Head of caudate nucleus (tissue), 42 donors: ENCODE measurements around the gene TMCO4.

ENCODE experiments used
- DNase-seq, 42 donors: peaks; one replicate each; pipeline versions ENCODE4 v3.0.0 to v3.0.0-alpha.2; 2020 to 2021; ENCODE audit warnings: mixed read lengths in 7 of 42
- intact Hi-C: fragments of 100-400 bp; cut with DNase I; formaldehyde crosslinking; loops from one replicate; pipeline ENCODE4 v1.15.0; 2022

Gene TMCO4

DNA sequence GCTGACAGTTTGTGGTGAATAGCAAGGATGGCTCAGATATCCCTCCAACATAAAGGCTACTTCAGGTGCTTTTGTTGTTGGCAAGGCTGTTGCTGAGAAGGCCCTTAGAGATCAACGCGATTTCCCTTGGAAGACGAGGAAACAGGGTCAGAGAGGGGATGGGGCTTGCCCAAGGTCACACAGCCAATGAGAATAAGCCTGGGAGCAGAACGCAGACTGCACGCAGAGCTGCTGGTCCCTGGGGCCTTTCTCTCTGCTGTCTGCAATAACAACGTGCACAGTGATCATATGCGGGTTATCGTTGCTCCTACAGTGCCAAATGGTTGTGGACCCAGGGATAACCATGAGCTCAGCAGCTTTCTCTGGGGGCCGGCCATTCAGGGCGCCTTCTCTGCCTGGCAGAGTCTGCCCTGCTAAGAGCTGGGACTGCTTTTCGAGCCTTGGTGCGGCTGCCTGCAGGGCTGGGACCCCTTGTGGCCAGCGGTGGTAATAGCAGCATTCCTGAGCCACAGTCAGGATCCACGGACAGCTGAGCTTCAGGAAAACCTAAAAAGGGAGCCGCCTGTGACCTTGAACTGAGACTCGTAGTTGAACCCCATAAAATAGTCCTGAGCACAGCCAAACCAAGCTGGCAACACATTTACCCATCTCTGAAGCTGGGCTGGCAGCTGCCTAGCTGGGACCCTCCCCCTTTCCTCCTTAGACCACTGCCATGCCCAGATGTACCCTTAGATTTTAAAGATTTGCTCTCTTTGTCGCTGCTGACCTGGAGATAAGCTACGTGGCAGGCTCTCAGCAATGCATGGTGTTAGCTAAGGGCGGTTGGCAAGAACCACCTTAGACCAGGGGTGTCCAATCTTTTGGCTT is 95.2 kb downstream of the TMCO4 start:
- intact Hi-C loops: no loop called here
- DNase-seq: peak; percentile 73 to 93 (median 84)

- intact Hi-C loops: no loop called here
- DNase-seq: no peak
These were observed 96.4 kb downstream of the TMCO4 start for GRCh38 chr1:19703280-19703679.

- intact Hi-C loops: no loop called here
- no peak for DNase-seq
These were observed 99.5 kb downstream of the TMCO4 start for GRCh38 chr1:19700079-19700777.

DNA sequence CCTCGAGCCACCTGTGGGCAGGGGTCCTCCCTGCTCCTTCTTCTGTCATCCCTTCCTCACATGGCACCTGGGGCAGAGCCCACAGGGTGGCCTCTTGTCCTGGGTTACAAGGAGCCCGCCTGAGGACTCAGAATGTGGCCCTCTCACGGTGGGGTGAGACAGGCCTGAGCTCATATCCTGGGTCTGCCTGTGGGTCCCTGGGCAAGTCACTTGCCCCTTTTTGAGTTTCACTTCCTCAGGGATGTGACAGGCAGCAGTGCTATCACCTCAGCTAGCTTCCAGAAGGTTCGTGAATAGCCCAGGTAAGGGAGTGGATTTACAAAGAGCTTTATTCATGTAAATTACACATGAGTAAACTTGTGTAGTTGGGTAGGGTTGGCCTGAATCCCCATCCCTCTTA is 101.5 kb downstream of the TMCO4 start:
- intact Hi-C loops: no loop called here
- DNase-seq: no peak

DNA sequence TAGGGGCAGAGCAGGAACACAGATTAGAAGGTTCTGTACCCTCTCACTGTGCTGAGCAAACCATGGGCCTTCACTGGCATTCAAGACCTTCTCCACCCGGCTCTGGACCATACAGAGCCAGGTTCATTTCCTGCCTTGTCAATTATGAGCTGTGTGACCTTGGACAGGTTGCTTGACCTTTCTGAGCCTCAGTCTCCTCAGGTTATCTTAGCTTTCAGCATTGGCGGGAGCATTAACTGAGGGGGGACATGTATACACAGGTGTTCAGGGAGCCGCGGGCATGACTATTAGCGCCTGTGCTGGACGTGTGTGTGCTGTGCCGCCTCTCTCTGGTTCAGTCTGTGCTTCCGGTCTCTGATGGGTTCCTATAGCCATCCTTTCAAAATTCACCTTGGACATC is 102.9 kb downstream of the TMCO4 start:
- intact Hi-C loops: no loop called here
- no peak for DNase-seq

DNA sequence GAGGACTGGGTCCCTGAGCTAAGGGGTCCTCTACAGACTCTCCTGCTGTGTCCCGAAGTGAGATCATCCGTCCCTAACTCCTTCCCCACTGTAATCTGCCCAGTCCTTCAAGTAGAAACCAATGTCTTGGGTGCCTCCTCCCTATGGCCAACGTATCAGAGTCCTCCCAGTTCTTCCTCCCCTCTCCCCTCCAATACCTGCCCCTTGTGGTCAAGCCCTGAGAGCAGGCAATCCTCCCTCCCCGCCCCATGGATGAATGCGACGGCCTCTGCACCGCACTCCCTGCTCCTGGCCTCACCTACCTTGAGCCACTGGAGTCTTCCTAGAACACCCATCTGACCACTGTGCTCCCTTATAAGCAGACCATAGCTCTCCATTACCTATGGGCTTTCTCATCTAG is 103.9 kb downstream of the TMCO4 start:
- no peak for DNase-seq
- intact Hi-C loops: no loop called here

DNA sequence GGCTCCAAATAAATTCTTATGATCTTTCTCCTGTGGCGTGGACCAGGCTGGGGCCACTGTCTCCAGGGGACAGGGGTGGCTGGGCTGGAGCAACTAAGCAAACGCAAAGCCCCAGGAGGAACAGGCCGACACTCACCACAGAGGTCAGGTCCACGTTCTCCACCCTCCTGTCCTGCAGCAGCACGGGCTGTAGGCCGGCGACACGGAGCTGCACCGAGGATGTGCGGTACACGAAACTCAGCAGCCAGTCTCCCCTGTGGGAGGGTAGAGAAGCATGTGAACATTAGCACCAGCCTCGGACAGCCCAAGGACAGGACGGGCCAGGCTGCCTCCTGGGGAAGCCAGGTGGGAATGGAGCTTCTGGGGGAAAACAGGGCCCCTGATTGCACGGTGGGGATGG is 105.4 kb downstream of the TMCO4 start:
- DNase-seq: no peak
- intact Hi-C loops: no loop called here

DNA sequence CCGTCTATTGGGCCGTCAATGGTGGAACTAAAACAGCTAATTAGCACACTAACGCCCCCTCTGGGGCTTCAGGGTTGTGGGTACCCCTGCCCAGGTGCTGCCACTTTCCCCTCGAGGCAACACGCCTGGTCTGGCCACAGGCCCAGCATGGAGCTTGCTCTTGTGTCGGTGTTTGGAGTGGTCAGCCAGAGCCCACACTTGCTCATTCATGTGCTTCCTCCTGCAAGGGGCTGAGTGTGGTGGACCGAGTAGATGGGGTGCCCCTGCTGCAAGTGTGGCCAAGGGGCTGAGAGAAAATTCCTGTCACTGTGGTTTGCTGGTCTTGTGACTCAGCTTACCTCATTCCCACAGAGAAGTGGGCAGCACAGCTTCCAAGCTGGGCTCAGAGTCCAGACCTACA is 109.4 kb downstream of the TMCO4 start:
- intact Hi-C loops: no loop called here
- no peak for DNase-seq

- DNase-seq: no peak
- intact Hi-C loops: no loop called here
These were observed 109.9 kb downstream of the TMCO4 start for GRCh38 chr1:19689856-19690255.

GRCh38 chr1:19689085-19689757 is 110.5 kb downstream of the TMCO4 start:
- peak in 1 of 42 donors; percentile 27 for DNase-seq
- intact Hi-C loops: no loop called here

DNA sequence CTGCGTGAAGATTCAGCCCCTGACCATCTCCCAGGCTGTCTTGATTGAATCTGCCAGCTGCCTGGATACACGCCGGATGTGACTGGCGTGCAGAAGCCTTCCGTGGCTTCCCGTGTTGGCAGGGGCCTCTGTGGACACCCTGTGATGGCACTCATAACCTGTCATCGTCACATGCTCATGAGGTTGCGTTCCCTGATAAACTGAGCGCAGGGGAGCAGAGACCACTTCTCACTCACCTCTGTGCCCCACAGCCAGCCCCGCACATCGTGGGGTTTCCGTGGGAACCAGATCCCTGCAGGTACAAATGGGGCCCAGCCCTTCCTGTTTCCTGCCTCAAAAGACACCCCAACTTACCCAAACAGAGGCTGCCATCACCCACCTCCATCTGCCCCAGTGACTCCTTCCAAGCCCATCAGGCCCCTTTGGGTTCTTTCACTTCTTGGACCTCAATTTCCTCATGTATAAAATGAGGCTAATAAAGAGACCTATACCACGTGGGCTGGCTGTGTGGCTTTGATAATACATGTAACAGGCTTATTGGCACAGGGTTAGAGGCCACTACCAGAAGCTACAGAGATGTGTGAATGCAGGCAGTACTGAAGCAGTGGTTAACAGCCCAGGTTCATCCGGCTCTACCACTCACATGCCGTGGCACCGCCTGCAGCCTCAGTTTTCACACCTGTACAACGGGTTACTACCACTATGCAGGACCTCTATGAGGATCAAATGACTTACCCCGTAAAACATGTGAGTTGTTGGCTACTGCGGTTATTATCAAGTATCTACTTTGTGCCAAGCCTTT is 111.5 kb downstream of the TMCO4 start:
- intact Hi-C loops: no loop called here

DNA sequence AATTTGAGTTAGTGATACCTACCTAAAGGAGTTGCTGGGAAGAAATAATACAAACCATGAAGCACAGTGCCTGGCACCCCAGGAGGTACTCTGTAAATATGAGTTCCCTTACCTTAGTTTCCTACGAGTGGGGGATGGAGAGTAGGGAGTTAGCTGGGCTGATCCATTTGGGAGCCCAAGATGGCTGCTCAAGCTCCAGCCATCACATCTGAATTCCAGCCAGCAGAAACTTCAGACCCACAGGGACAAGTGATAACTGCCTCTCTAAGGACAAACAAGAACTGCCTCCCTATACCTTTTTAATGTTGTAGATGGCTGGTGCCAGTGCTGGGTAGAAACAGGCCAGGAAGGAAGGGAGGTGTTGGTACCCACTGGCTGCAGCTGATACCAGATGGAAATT is 112.3 kb downstream of the TMCO4 start:
- intact Hi-C loops: no loop called here
- DNase-seq: no peak

More for the DNA sequence above, 111.5 kb downstream of the TMCO4 start:
- DNase-seq: no peak

DNA sequence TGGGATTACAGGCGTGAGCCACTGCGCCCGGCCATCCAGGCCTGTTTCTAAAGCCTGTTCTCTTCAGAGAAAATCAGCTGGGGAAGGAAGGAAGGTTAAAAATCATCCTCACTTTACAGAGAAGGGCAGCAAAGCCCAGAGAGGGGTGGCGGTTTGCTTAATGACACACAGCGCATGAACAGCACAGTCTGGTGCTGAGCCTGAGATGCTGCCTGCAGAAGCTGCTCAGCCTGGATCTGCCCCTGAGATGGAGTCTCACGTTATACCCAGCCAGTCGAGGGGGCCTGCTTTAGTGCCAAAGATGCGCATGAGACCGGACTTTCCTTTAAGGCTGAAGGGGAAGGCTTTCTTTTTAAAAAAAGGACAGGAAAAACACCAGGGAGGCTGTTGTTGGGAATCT is 113.7 kb downstream of the TMCO4 start:
- intact Hi-C loops: no loop called here
- DNase-seq: no peak

- intact Hi-C loops: no loop called here
- no peak for DNase-seq
These were observed 115.0 kb downstream of the TMCO4 start for GRCh38 chr1:19684677-19685076.

DNA sequence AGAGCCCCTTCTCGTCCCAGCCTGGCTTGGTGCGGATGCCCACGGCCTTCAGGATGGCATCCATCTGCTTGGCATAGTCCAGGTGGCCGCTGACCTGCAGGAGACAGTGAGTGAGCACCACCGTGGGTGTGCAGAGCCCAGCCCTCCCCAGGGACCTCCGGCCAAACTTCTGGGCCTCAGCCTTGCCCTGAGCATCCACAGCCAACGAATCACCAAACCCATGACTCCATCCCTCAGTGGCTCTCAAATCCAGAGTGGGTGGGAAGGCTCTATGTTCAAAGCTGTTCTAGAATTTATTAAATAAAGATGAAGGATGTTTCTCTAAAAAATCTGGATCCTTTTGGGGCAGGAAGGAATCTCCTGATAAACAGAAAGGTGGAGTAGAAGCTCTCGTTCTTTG is 116.4 kb downstream of the TMCO4 start:
- no peak for DNase-seq
- intact Hi-C loops: no loop called here

DNA sequence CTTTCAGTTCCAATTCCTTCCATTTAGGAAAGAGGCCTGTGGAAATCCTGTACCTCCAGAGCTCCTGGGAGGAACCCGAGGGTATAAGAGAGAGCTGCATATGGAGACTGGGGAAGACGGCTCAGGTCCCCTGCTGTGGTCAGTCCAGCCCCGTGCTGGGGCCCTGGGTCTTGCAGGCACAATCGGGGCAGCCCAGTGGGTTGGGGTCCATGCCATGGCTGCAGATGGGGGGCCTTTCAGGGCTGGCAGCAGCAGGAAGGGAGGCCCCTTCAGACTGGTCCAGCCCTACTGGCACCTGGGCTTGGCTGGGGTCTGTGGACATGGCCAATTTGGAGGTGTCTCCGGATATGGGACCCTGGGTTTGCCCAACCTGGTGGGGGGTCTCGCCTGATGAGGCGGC is 116.8 kb downstream of the TMCO4 start:
- intact Hi-C loops: no loop called here
- DNase-seq: no peak

DNA sequence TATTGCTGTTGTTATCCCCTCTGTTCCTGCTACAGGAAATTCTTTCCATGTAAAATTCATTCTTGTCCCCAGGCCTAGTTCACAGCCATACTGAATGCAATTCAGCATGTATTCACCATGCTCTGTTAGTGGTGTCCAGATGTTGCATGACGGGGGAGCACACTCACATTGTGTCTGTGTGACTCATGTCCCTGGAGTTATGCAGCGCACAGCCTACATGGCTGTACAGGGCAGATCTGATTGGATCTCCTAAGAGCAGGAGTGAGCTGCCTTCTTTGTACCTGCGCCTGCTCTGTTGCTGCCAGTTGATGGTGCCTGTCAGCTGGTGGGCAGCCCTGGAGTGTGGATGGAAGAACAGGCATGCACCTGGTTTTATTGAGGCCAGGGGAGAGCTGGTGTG is 117.5 kb downstream of the TMCO4 start:
- intact Hi-C loops: no loop called here
- peak in 40 of 42 donors; percentile 32 to 92 (median 64) for DNase-seq

- intact Hi-C loops: no loop called here
- no peak for DNase-seq
These were observed 119.1 kb downstream of the TMCO4 start for GRCh38 chr1:19680644-19681043.

DNA sequence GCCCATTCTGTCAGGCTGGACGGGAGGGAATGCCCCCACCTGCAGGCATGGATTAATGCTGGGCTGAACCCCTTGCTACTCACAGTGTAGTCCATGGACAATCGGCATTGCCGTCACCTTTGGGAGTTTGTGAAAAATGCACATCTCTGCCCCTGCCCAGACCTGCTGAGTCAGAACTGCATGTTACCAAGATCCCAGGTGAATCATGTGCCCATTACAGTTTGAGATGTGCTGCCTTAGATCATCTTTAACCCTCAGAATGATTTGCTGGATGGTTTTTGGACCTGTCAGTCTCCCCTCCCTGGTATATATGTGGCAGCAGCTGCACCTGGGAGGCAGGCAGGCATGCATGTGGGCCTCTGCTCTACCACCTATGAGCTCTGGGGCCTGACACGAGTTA is 120.0 kb downstream of the TMCO4 start:
- intact Hi-C loops: no loop called here

More for the DNA sequence above, 120.0 kb downstream of the TMCO4 start:
- DNase-seq: peak in 13 of 42 donors; percentile 14 to 69 (median 45)
